Measurements from ENCODE around the gene FAM124A. TPM values are rescaled to one million over a fixed set of nuclear protein-coding genes. Genes with fewer than 3 reads are reported as not detected.

The FAM124A gene
- total RNA-seq, 2 experiments from 2014 or later: 0.07 to 0.25 TPM

DNA sequence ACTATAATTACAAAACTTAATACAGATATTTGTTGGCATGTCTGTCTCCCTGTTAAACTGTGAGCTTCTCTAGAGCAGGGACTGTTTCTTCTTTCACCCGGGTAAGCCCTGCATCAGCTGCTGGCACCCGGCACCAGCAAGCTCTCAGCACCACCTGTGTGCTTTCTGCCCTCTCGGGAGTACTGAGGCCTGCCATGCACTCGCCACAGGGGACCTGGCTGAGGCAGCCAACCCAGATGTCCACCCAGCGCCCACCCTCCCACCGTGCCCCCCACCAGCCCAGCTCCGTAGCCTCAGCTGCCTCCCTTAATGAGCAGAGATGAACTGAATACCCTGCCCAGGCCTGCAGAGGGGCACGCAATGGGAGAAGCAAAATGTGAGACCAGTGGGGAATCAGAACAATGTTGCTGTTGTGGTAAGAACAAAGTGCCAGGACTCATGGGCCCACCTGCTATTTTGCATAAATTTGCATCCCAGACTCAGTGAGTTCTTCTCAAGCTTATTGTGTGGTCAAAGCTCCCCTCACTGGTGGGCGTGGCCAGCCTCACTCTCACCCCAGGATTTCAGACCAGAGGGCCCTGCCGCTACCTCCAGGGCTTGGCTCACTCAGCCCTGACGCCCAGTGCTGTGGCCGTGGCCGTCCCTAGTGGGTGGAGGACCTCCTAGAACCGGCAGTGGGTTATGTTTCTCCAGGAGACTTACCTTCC is 102.7 kb downstream of the FAM124A start:
- no peak for ATAC-seq
- Mint-ChIP-seq H3K27me3 (no peaks in the 10 kb centered on the region), H3K36me3 (ENCODE audit: low read depth) (no peaks in the 10 kb centered on the region), H3K27ac (no peak overlapping the region), H3K9me3 (no peaks in the 10 kb centered on the region), H3K4me1 (ENCODE audit: low read depth) (no peaks in the 10 kb centered on the region), H3K4me3 (no peak overlapping the region)
- no peak for DNase-seq
- POLR2A ChIA-PET: no interaction called here
- TF ChIP-seq, protein P1, sequence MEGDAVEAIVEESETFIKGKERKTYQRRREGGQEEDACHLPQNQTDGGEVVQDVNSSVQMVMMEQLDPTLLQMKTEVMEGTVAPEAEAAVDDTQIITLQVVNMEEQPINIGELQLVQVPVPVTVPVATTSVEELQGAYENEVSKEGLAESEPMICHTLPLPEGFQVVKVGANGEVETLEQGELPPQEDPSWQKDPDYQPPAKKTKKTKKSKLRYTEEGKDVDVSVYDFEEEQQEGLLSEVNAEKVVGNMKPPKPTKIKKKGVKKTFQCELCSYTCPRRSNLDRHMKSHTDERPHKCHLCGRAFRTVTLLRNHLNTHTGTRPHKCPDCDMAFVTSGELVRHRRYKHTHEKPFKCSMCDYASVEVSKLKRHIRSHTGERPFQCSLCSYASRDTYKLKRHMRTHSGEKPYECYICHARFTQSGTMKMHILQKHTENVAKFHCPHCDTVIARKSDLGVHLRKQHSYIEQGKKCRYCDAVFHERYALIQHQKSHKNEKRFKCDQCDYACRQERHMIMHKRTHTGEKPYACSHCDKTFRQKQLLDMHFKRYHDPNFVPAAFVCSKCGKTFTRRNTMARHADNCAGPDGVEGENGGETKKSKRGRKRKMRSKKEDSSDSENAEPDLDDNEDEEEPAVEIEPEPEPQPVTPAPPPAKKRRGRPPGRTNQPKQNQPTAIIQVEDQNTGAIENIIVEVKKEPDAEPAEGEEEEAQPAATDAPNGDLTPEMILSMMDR (IDR thresholded peaks at IDR 0.05): no peak
- CTCF ChIA-PET: interaction anchor here (0.6 kb wide), 1 partner anchor 1584 kb away, joined by 3 read pairs; no protein-coding TSS in a partner anchor
- intact Hi-C loops (cut with micrococcal nuclease): no loop called here

DNA sequence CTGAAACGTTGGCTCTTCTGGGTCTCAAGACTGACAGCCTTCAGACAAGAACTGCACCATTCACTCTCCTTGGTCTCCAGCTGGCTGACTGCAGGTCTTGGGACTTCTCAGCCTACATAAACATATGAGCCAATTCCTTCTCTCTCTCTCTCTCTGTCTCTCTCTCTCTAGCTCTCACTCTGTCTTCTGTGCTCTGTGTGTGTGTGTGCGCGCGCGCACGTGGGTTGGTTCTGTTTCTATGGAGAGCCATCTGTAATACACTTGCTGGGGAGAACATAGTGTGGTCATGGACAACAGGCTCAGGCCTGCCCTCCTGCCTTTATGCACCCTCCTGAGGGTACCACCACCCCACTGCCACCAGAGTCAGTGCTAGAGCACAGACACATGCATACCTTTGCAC is 103.6 kb downstream of the FAM124A start:
- ChIA-PET POLR2A (no interaction called here), CTCF (interaction anchor here (0.6 kb wide), 1 partner anchor 1585 kb away, joined by 3 read pairs; no protein-coding TSS in a partner anchor)
- TF ChIP-seq, protein P1 (IDR thresholded peaks at IDR 0.05): no peak
- ATAC-seq (no peak), DNase-seq (no peak)
- intact Hi-C loops (cut with micrococcal nuclease): no loop called here
- H3K27ac Mint-ChIP-seq: no peak overlapping the region
- peaks cover 5% of the 10 kb centered on the region for H3K4me1 Mint-ChIP-seq (ENCODE audit: low read depth)
- H3K9me3 Mint-ChIP-seq: no peaks in the 10 kb centered on the region
- H3K27me3 Mint-ChIP-seq: no peaks in the 10 kb centered on the region
- no peaks in the 10 kb centered on the region for H3K36me3 Mint-ChIP-seq (ENCODE audit: low read depth)
- H3K4me3 Mint-ChIP-seq: no peak overlapping the region

DNA sequence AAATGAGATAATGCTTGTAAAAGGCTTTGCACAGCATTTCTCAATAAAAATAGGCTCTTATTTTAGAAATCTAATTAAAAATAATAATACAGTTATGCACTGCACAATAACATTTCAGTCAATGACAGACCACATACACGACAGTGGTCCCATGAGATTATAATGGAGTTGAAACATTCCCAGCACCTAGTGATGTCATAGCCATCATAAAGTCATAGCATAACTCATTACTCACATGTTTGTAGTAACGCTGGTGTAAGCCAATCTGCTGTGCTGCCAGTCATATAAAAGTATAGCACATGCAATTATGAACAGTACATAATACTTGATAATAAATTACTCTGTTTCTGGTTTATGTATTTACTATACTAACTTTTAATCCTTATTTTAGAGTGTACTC is 104.6 kb downstream of the FAM124A start:
- no peaks in the 10 kb centered on the region for H3K9me3 Mint-ChIP-seq
- H3K36me3 Mint-ChIP-seq (ENCODE audit: low read depth): no peaks in the 10 kb centered on the region
- TF ChIP-seq, protein P1 (IDR thresholded peaks at IDR 0.05): no peak
- DNase-seq: no peak
- ATAC-seq: no peak
- ChIA-PET POLR2A (interaction anchor here (0.6 kb wide), 1 partner anchor 1329 kb away, joined by 3 read pairs; no protein-coding TSS in a partner anchor), CTCF (interaction anchor here (1.1 kb wide), 1 partner anchor 41 kb away, joined by 3 read pairs; no protein-coding TSS in a partner anchor)
- no peak overlapping the region for H3K27ac Mint-ChIP-seq
- H3K27me3 Mint-ChIP-seq: no peaks in the 10 kb centered on the region
- intact Hi-C loops (cut with micrococcal nuclease): no loop called here
- peaks cover 14% of the 10 kb centered on the region for H3K4me1 Mint-ChIP-seq (ENCODE audit: low read depth)
- H3K4me3 Mint-ChIP-seq: no peak overlapping the region

DNA sequence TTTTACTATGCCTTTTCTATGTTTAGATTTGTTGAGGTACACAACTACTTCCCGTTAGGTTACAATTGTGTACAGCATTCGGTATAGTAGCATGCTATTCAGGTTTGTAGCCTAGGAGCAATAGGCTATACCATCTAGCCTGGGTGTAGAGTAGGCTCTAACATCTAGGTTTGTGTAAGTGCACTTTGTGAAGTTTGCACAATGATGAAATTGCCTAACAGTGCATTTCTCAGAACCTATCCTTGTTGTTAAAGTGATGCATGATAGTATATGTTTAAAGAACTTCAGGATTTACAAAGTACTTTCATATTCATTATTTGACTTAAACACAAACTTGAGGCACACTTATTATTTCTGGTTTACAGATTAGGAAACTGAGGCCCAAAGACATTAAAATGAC is 105.8 kb downstream of the FAM124A start:
- Mint-ChIP-seq H3K4me3 (no peak overlapping the region), H3K36me3 (ENCODE audit: low read depth) (no peaks in the 10 kb centered on the region), H3K27ac (no peak overlapping the region), H3K9me3 (no peaks in the 10 kb centered on the region), H3K4me1 (ENCODE audit: low read depth) (peaks cover 18% of the 10 kb centered on the region), H3K27me3 (no peaks in the 10 kb centered on the region)
- TF ChIP-seq, protein P1 (IDR thresholded peaks at IDR 0.05): no peak
- DNase-seq (no peak), ATAC-seq (no peak)
- intact Hi-C loops (cut with micrococcal nuclease): no loop called here
- ChIA-PET POLR2A (no interaction called here), CTCF (interaction anchor here (1.1 kb wide), 1 partner anchor 42 kb away, joined by 3 read pairs; no protein-coding TSS in a partner anchor)

DNA sequence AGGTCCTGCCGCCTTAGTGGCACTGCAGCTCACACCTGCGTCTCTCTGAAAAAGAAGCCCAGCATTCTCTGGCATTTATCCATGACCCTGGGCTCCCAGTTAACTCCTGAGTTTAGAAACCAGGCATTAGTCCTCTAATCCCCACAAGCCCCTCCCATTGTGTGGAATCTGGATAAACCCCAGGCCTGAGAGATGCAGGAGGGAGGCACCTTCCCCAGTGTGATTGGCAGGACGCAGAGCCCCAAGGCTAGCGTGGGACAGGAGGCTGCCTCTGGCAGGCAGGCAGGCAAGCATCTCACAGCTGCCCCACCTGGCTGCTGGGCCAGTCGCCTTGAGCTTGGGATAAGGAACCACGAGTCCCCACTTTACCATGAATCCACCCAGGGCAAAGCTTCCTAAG is 106.3 kb downstream of the FAM124A start:
- intact Hi-C loops (cut with micrococcal nuclease): no loop called here
- H3K4me3 Mint-ChIP-seq: no peak overlapping the region
- TF ChIP-seq, protein P1 (IDR thresholded peaks at IDR 0.05): no peak
- ATAC-seq (no peak), DNase-seq (no peak)
- no peaks in the 10 kb centered on the region for H3K9me3 Mint-ChIP-seq
- no peaks in the 10 kb centered on the region for H3K36me3 Mint-ChIP-seq (ENCODE audit: low read depth)
- peaks cover 22% of the 10 kb centered on the region for H3K4me1 Mint-ChIP-seq (ENCODE audit: low read depth)
- CTCF ChIA-PET: interaction anchor here (2.1 kb wide), 1 partner anchor 42 kb away, joined by 9 read pairs; no protein-coding TSS in a partner anchor
- POLR2A ChIA-PET: no interaction called here
- H3K27me3 Mint-ChIP-seq: no peaks in the 10 kb centered on the region
- no peak overlapping the region for H3K27ac Mint-ChIP-seq

All from activated CD8-positive, alpha-beta T cell treated with anti-CD3 and anti-CD28 coated beads for 36 hours (primary cell).